Lower leg skin (tissue), 3 donors: Measurements from ENCODE around the gene NEB.
"Not testable (repeated sequence)": the region's sequence is repeated elsewhere in the genome, so short reads cannot be mapped to it uniquely, and the experiment has no call there.

Source experiments
- POLR2A ChIP-seq, 2 donors: fragments of 450-650 bp; IDR thresholded peaks; one replicate each; pipeline ENCODE4 v1.6.1; 2016 to 2017; ENCODE audit warnings: antibody characterized with exemption in 2 of 2, mild to moderate bottlenecking in 1 of 2, moderate library complexity in 1 of 2
- TF ChIP-seq, protein P1 (sequence below), 3 donors: fragments of 450-650 bp; IDR thresholded peaks; one replicate each; pipeline ENCODE4 v1.5.1; 2016; ENCODE audit warnings: antibody characterized with exemption in 3 of 3, mild to moderate bottlenecking in 3 of 3, moderate library complexity in 2 of 3

DNA sequence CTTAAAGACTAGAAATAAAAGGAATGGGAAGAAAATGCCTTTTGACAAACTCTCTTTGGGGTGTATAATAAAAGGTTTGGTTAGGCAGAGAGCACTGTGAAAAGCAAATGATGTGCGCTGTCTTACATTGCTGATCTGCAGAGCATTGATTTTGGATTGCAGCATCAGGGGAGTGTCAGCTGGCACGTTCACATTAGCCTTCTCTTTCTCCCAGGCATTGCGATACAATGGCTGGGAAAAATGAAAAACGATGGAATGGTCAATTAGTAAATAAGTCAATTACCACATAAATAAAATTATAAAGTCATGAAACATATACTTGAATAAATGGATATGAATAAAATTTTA is 142.4 kb downstream of the NEB start:
- TF ChIP-seq, protein P1, sequence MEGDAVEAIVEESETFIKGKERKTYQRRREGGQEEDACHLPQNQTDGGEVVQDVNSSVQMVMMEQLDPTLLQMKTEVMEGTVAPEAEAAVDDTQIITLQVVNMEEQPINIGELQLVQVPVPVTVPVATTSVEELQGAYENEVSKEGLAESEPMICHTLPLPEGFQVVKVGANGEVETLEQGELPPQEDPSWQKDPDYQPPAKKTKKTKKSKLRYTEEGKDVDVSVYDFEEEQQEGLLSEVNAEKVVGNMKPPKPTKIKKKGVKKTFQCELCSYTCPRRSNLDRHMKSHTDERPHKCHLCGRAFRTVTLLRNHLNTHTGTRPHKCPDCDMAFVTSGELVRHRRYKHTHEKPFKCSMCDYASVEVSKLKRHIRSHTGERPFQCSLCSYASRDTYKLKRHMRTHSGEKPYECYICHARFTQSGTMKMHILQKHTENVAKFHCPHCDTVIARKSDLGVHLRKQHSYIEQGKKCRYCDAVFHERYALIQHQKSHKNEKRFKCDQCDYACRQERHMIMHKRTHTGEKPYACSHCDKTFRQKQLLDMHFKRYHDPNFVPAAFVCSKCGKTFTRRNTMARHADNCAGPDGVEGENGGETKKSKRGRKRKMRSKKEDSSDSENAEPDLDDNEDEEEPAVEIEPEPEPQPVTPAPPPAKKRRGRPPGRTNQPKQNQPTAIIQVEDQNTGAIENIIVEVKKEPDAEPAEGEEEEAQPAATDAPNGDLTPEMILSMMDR (IDR thresholded peaks at IDR 0.05): not testable (repeated sequence)
- not testable (repeated sequence) for TF ChIP-seq POLR2A (IDR thresholded peaks at IDR 0.05)
